ENCODE results near the gene LEFTY1. TPM values are rescaled to one million over a fixed set of nuclear protein-coding genes. Genes with fewer than 3 reads are reported as not detected.

The LEFTY1 gene
- total and polyA plus RNA-seq, 2 of the 13 experiments (the other 11 are each of a cell fraction or from before 2014, with no cell fraction given): 0.29 to 0.79 TPM

DNA sequence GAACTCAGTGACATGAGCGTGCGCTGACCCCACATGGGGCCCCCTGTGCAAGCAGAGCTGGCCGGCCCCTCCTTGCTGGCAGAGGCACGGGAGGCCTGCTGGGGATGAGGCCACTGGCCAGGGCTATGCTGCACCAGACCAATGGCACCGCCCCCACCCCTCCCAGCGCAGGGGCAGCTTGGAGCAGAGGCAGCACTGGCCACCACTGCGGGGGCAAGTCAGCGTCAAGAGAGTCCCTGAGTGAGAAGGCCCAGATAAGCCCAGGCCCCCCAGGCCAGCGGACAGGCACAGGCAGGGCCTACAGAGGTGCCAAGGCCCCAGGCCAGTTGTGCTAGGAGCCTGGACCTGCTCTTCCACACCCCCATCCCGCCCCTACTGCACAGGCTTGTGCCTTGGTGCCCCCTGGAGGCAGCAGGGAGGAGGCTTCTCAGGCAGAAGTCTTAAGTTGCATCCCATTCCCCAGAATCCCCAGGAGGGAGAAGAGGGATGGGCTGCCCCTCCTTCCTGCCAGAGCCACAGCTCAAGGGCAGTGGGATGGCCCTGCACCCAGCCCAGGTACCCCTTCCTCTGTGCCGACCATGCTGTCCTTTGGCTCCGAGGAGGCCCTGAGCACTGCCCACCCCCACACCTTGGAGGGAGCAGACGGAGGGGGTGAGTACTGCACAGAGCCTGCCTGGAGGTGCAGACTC, 43.2 kb downstream of the LEFTY1 start (continued):
- TF ChIP-seq ZBTB33 (CRISPR knock-in tag; IDR thresholded peaks at IDR 0.05) (peak; percentile 48; the same call in 1 of the 2 replicates), ATAD3A (CRISPR knock-in tag; IDR thresholded peaks at IDR 0.05) (no peak), ZNF350 (CRISPR knock-in tag; IDR thresholded peaks at IDR 0.05; ENCODE audit: borderline replicate concordance, low read depth) (peak; percentile 44; the same call in 1 of the 2 replicates), HDAC1 (CRISPR knock-in tag; IDR thresholded peaks at IDR 0.05) (no peak), FIP1L1 (IDR thresholded peaks at IDR 0.05; ENCODE audit: borderline replicate concordance, insufficient read depth, low read depth, low read length) (no peak), EEA1 (CRISPR knock-in tag; IDR thresholded peaks at IDR 0.05; ENCODE audit: borderline replicate concordance) (no peak), ZFX (CRISPR knock-in tag; IDR thresholded peaks at IDR 0.05; ENCODE audit: low read depth) (peak; percentile 54), TRAFD1 (CRISPR knock-in tag; IDR thresholded peaks at IDR 0.05; ENCODE audit: borderline replicate concordance) (no peak), ZNF747 (CRISPR knock-in tag; IDR thresholded peaks at IDR 0.05; ENCODE audit: borderline replicate concordance) (no peak)
- TF ChIP-seq, protein P1, sequence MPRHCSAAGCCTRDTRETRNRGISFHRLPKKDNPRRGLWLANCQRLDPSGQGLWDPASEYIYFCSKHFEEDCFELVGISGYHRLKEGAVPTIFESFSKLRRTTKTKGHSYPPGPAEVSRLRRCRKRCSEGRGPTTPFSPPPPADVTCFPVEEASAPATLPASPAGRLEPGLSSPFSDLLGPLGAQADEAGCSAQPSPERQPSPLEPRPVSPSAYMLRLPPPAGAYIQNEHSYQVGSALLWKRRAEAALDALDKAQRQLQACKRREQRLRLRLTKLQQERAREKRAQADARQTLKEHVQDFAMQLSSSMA (CRISPR knock-in tag; IDR thresholded peaks at IDR 0.05): no peak
- TF ChIP-seq, protein P2, sequence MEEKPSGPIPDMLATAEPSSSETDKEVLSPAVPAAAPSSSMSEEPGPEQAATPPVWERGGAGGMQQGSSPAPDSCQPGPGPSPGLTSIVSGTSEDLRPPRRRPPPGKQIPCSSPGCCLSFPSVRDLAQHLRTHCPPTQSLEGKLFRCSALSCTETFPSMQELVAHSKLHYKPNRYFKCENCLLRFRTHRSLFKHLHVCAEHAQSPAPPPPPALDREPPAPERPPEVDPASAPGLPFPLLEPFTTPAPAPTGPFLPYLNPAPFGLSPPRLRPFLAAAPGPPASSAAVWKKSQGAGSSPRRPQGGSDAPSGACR (CRISPR knock-in tag; IDR thresholded peaks at IDR 0.05): no peak
- TF ChIP-seq, protein P3, sequence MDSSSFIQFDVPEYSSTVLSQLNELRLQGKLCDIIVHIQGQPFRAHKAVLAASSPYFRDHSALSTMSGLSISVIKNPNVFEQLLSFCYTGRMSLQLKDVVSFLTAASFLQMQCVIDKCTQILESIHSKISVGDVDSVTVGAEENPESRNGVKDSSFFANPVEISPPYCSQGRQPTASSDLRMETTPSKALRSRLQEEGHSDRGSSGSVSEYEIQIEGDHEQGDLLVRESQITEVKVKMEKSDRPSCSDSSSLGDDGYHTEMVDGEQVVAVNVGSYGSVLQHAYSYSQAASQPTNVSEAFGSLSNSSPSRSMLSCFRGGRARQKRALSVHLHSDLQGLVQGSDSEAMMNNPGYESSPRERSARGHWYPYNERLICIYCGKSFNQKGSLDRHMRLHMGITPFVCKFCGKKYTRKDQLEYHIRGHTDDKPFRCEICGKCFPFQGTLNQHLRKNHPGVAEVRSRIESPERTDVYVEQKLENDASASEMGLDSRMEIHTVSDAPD (CRISPR knock-in tag; IDR thresholded peaks at IDR 0.05): no peak
- TF ChIP-seq, protein P4, sequence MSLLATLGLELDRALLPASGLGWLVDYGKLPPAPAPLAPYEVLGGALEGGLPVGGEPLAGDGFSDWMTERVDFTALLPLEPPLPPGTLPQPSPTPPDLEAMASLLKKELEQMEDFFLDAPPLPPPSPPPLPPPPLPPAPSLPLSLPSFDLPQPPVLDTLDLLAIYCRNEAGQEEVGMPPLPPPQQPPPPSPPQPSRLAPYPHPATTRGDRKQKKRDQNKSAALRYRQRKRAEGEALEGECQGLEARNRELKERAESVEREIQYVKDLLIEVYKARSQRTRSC (CRISPR knock-in tag; IDR thresholded peaks at IDR 0.05; ENCODE audit: low read depth): no peak
- TF ChIP-seq, protein P5, sequence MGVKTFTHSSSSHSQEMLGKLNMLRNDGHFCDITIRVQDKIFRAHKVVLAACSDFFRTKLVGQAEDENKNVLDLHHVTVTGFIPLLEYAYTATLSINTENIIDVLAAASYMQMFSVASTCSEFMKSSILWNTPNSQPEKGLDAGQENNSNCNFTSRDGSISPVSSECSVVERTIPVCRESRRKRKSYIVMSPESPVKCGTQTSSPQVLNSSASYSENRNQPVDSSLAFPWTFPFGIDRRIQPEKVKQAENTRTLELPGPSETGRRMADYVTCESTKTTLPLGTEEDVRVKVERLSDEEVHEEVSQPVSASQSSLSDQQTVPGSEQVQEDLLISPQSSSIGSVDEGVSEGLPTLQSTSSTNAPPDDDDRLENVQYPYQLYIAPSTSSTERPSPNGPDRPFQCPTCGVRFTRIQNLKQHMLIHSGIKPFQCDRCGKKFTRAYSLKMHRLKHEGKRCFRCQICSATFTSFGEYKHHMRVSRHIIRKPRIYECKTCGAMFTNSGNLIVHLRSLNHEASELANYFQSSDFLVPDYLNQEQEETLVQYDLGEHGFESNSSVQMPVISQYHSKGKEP (CRISPR knock-in tag; IDR thresholded peaks at IDR 0.05): no peak
